ENCODE data around the gene SPATA31E1. TPM values are rescaled to one million over a fixed set of nuclear protein-coding genes. Genes with fewer than 3 reads are reported as not detected.
A peak's percentile ranks its signal among the peaks of the same experiment; 100 is the strongest.

SPATA31E1 gene
- total RNA-seq, 1 donor: under 0.01 TPM

DNA sequence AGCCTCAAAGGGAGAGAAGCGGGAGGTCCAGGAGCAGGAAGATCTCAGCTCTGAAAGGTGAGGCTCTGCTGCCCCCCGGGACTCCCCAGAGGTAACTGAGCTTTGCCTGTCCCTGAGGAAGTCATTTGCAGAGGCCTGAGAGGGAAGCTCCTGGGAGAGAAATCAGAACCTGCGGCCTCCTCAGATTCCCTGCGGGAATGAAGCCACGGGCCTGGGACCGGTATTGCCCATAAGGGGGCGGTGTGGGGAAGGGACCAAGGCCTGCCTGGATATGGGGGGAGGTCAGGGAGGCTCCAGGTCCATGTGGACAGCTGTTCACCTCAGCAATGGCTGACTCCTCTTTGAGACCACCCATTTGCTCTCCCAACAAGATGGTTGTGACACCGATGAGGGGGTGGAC, 1.3 kb downstream of the SPATA31E1 start:
- Histone ChIP-seq H3K79me2 (ENCODE audit: insufficient read depth, low read length) (no peaks in the 10 kb centered on the region), H4K20me1 (ENCODE audit: insufficient read depth, low read length) (no peaks in the 10 kb centered on the region), H3K4me2 (ENCODE audit: insufficient read depth, low read length) (no peak overlapping the region), H3K27ac (ENCODE audit: low read depth, low read length) (no peak overlapping the region), H3K36me3 (ENCODE audit: insufficient read depth, low read length) (no peaks in the 10 kb centered on the region), H3K27me3 (ENCODE audit: insufficient read depth, low read length) (no peaks in the 10 kb centered on the region), H3K4me3 (ENCODE audit: insufficient read depth, low read length) (no peak overlapping the region), H3K9me3 (ENCODE audit: low read depth, low read length) (no peaks in the 10 kb centered on the region), H2AFZ (ENCODE audit: low read length) (no peak overlapping the region), H3K4me1 (ENCODE audit: insufficient read depth, low read length) (peaks cover 7% of the 10 kb centered on the region)
- TF ChIP-seq, protein P1, sequence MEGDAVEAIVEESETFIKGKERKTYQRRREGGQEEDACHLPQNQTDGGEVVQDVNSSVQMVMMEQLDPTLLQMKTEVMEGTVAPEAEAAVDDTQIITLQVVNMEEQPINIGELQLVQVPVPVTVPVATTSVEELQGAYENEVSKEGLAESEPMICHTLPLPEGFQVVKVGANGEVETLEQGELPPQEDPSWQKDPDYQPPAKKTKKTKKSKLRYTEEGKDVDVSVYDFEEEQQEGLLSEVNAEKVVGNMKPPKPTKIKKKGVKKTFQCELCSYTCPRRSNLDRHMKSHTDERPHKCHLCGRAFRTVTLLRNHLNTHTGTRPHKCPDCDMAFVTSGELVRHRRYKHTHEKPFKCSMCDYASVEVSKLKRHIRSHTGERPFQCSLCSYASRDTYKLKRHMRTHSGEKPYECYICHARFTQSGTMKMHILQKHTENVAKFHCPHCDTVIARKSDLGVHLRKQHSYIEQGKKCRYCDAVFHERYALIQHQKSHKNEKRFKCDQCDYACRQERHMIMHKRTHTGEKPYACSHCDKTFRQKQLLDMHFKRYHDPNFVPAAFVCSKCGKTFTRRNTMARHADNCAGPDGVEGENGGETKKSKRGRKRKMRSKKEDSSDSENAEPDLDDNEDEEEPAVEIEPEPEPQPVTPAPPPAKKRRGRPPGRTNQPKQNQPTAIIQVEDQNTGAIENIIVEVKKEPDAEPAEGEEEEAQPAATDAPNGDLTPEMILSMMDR (IDR thresholded peaks at IDR 0.05; ENCODE audit: extremely low read depth, low read depth, low read length): peak; percentile 18
- DNase-seq (ENCODE audit: insufficient read length, low spot score, missing footprints): no peak

DNA sequence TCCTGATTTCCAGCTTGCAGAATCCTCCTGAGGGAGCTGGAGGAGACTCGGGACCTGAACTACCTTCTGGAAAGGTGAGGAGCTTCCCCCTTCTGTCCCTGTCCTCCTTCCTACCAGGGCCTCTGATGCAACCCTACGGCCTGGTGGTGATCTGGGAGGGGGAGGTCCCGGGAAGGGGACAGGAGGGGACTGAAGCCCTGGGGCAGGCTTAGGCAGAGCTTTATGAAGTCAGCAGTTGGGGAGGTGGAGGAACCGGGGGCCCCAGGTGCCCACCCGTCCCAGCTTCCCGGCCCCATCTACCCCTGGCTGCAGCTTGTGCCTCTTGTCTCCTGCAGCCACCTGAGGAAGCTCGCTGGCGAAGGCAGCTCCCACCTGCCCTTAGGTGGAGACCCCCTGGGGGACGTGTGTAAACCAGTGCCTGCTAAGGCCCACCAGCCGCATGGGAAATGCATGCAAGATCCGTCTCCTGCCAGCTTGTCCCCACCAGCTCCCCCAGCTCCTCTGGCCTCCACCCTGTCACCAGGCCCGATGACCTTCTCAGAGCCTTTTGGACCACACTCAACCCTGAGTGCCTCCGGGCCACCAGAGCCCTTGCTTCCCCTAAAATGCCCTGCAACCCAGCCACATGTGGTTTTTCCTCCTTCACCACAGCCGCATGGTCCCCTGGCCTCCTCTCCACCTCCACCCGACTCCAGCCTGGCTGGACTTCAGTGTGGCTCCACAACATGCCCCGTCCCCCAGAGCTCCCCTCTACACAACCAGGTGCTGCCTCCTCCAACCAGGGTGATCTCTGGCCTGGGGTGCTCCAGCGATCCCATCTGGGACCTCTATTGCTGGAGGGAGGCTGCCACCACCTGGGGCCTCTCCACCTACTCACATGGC, 2.1 kb downstream of the SPATA31E1 start:
- Histone ChIP-seq H3K27ac (ENCODE audit: low read depth, low read length) (no peak overlapping the region), H3K9me3 (ENCODE audit: low read depth, low read length) (no peaks in the 10 kb centered on the region), H3K27me3 (ENCODE audit: insufficient read depth, low read length) (no peaks in the 10 kb centered on the region), H3K36me3 (ENCODE audit: insufficient read depth, low read length) (no peaks in the 10 kb centered on the region), H2AFZ (ENCODE audit: low read length) (no peak overlapping the region), H3K79me2 (ENCODE audit: insufficient read depth, low read length) (no peaks in the 10 kb centered on the region), H4K20me1 (ENCODE audit: insufficient read depth, low read length) (no peaks in the 10 kb centered on the region), H3K4me1 (ENCODE audit: insufficient read depth, low read length) (peaks cover 4% of the 10 kb centered on the region), H3K4me2 (ENCODE audit: insufficient read depth, low read length) (no peak overlapping the region), H3K4me3 (ENCODE audit: insufficient read depth, low read length) (no peak overlapping the region)
- no peak for DNase-seq (ENCODE audit: insufficient read length, low spot score, missing footprints)
- TF ChIP-seq, protein P1 (IDR thresholded peaks at IDR 0.05; ENCODE audit: extremely low read depth, low read depth, low read length): no peak

DNA sequence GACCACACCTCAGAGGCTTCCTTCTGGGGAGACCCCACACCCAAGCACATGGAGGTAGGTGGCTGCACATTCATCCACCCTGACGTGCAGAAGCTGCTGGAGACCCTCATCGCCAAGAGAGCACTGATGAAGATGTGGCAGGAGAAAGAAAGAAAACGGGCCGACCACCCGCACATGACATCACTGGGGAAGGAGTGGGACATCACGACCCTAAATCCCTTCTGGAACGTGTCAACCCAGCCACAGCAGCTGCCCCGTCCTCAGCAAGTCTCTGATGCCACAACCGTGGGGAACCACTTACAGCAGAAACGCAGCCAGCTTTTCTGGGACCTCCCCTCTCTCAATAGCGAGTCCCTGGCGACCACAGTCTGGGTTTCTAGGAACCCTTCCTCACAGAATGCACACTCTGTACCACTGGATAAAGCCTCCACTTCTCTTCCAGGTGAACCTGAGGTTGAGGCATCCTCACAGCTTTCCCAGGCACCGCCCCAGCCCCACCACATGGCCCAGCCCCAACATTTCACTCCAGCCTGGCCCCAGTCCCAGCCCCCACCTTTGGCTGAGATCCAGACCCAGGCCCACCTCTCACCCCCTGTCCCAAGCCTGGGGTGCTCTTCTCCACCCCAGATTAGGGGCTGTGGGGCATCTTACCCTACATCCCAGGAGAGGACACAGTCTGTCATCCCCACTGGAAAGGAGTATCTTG, 3.0 kb downstream of the SPATA31E1 start:
- H3K4me1 ChIP-seq (ENCODE audit: insufficient read depth, low read length): no peaks in the 10 kb centered on the region
- no peak overlapping the region for H2AFZ ChIP-seq (ENCODE audit: low read length)
- H3K27ac ChIP-seq (ENCODE audit: low read depth, low read length): no peak overlapping the region
- H3K36me3 ChIP-seq (ENCODE audit: insufficient read depth, low read length): no peaks in the 10 kb centered on the region
- TF ChIP-seq, protein P1 (IDR thresholded peaks at IDR 0.05; ENCODE audit: extremely low read depth, low read depth, low read length): no peak
- no peak overlapping the region for H3K4me2 ChIP-seq (ENCODE audit: insufficient read depth, low read length)
- H4K20me1 ChIP-seq (ENCODE audit: insufficient read depth, low read length): no peaks in the 10 kb centered on the region
- no peak for DNase-seq (ENCODE audit: insufficient read length, low spot score, missing footprints)
- no peak overlapping the region for H3K4me3 ChIP-seq (ENCODE audit: insufficient read depth, low read length)
- H3K27me3 ChIP-seq (ENCODE audit: insufficient read depth, low read length): no peaks in the 10 kb centered on the region
- no peaks in the 10 kb centered on the region for H3K9me3 ChIP-seq (ENCODE audit: low read depth, low read length)
- H3K79me2 ChIP-seq (ENCODE audit: insufficient read depth, low read length): no peaks in the 10 kb centered on the region

Measured in osteoblast (primary cell).